ENCODE data around the gene PLA2G2A. TPM values are rescaled to one million over a fixed set of nuclear protein-coding genes. Genes with fewer than 3 reads are reported as not detected.
"Not testable (repeated sequence)": the region's sequence is repeated elsewhere in the genome, so short reads cannot be mapped to it uniquely, and the experiment has no call there.

Gene PLA2G2A
- total RNA-seq, 1 experiment from 2014 or later: not detected

- no peaks in the 10 kb centered on the region for H3K36me3 ChIP-seq (ENCODE audit: control insufficient read depth, insufficient read depth, low read length)
- DNase-seq (ENCODE audit: low read depth, low spot score) (no peak), ATAC-seq (no peak)
- intact Hi-C loops (cut with micrococcal nuclease; ENCODE audit: unreplicated experiment): no loop called here
- POLR2A ChIA-PET: no interaction called here
- no peak overlapping the region for H3K27ac ChIP-seq (ENCODE audit: low read length)
- no peak overlapping the region for H3K4me3 ChIP-seq (ENCODE audit: low read depth in 2 of 2, low read length in 2 of 2)
- H3K27me3 ChIP-seq (ENCODE audit: control insufficient read depth, insufficient read depth, low read length): 0 out of 2 replicates have a peak, but pooled peaks cover 10% of the 10 kb centered on the region
- H3K4me1 ChIP-seq (ENCODE audit: control insufficient read depth, insufficient read depth, low read length): no peaks in the 10 kb centered on the region
- no peaks in the 10 kb centered on the region for H3K9me3 ChIP-seq (ENCODE audit: control insufficient read depth, insufficient read depth, low read depth, low read length)
- in situ Hi-C loops (cut with HindIII; ENCODE audit: low pct_unique_long_range_greater_than_20kb, low sequenced_read_pairs): no loop called here
- TF ChIP-seq SIN3A (IDR thresholded peaks at IDR 0.05; ENCODE audit: borderline replicate concordance, insufficient read depth, low read depth, low read length): no peak
- TF ChIP-seq REST (IDR thresholded peaks at IDR 0.05; ENCODE audit: insufficient read depth in 1 of 2, low read depth in 2 of 2, low read length in 1 of 2): no peak
- TF ChIP-seq CTCF (IDR thresholded peaks at IDR 0.05): no peak
- TF ChIP-seq TCF7L2 (IDR thresholded peaks at IDR 0.05; ENCODE audit: low read depth, low read length): no peak
- TF ChIP-seq POLR2AphosphoS5 (IDR thresholded peaks at IDR 0.05; ENCODE audit: low read depth, low read length): no peak
- CTCF ChIA-PET: no interaction called here
- BruUV-seq (replicated peaks): no TSS peak
These were observed 9.0 kb upstream of the PLA2G2A start for GRCh38 chr1:19988267-19989006.

GRCh38 chr1:19987719-19988118, 8.3 kb upstream of the PLA2G2A start:
- H3K4me3 ChIP-seq (ENCODE audit: low read depth in 2 of 2, low read length in 2 of 2): no peak overlapping the region
- ATAC-seq (no peak), DNase-seq (ENCODE audit: low read depth, low spot score) (no peak)
- POLR2A ChIA-PET: no interaction called here
- no peak for TF ChIP-seq TCF7L2 (IDR thresholded peaks at IDR 0.05; ENCODE audit: low read depth, low read length)
- no peak for TF ChIP-seq SIN3A (IDR thresholded peaks at IDR 0.05; ENCODE audit: borderline replicate concordance, insufficient read depth, low read depth, low read length)
- no peak for TF ChIP-seq POLR2AphosphoS5 (IDR thresholded peaks at IDR 0.05; ENCODE audit: low read depth, low read length)
- TF ChIP-seq CTCF (IDR thresholded peaks at IDR 0.05): no peak
- no peak for TF ChIP-seq REST (IDR thresholded peaks at IDR 0.05; ENCODE audit: insufficient read depth in 1 of 2, low read depth in 2 of 2, low read length in 1 of 2)
- no peaks in the 10 kb centered on the region for H3K36me3 ChIP-seq (ENCODE audit: control insufficient read depth, insufficient read depth, low read length)
- intact Hi-C loops (cut with micrococcal nuclease; ENCODE audit: unreplicated experiment): no loop called here
- H3K27me3 ChIP-seq (ENCODE audit: control insufficient read depth, insufficient read depth, low read length): 0 out of 2 replicates have a peak, but pooled peaks cover 10% of the 10 kb centered on the region
- no TSS peak for BruUV-seq (replicated peaks)
- H3K27ac ChIP-seq (ENCODE audit: low read length): no peak overlapping the region
- no peaks in the 10 kb centered on the region for H3K9me3 ChIP-seq (ENCODE audit: control insufficient read depth, insufficient read depth, low read depth, low read length)
- no peaks in the 10 kb centered on the region for H3K4me1 ChIP-seq (ENCODE audit: control insufficient read depth, insufficient read depth, low read length)
- CTCF ChIA-PET: no interaction called here
- in situ Hi-C loops (cut with HindIII; ENCODE audit: low pct_unique_long_range_greater_than_20kb, low sequenced_read_pairs): no loop called here

GRCh38 chr1:19984409-19985016, 5.1 kb upstream of the PLA2G2A start:
- ATAC-seq; POLR2A ChIA-PET; in situ Hi-C loops (cut with HindIII; ENCODE audit: low pct_unique_long_range_greater_than_20kb, low sequenced_read_pairs); CTCF ChIA-PET; intact Hi-C loops (cut with micrococcal nuclease; ENCODE audit: unreplicated experiment); H3K9me3 ChIP-seq (ENCODE audit: control insufficient read depth, insufficient read depth, low read depth, low read length); H3K27ac ChIP-seq (ENCODE audit: low read length); H3K4me1 ChIP-seq (ENCODE audit: control insufficient read depth, insufficient read depth, low read length); BruUV-seq (replicated peaks); H3K4me3 ChIP-seq (ENCODE audit: low read depth in 2 of 2, low read length in 2 of 2); DNase-seq (ENCODE audit: low read depth, low spot score); H3K36me3 ChIP-seq (ENCODE audit: control insufficient read depth, insufficient read depth, low read length); H3K27me3 ChIP-seq (ENCODE audit: control insufficient read depth, insufficient read depth, low read length): not testable (repeated sequence)

Data from Panc1 (cell line).